ENCODE results near the gene KIAA0513. TPM values are rescaled to one million over a fixed set of nuclear protein-coding genes. Genes with fewer than 3 reads are reported as not detected.
A peak's percentile ranks its signal among the peaks of the same experiment; 100 is the strongest.

KIAA0513 gene
- total RNA-seq, 6 donors from 2014 or later = 21.6 to 77.5 (median 37.9) TPM

DNA sequence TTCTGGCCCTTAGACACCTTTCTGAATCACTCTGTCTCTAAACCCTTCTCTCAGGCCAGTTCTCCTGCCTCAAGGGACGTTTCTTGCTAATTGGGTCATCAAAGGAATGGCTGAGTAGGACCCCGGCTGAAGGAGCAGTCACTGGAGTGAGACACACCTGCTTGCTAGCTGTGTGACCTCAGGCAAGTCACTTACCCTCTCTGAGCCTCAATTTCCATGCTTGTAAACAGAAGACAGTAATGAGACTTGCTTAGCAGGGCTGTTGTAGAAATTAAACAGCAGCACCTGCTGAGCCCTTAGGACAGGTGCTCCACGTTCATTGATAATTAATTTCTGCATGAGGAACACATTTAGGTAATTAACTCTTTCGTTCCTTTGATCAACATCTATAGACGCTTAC lies 77.9 kb downstream of the KIAA0513 start:
- DNase-seq = no peak
- WGBS, 2 donors = 80 to 87% methylated on average over 5 of the region's 5 CpGs
- no peaks in the 10 kb centered on the region for H3K36me3 ChIP-seq
- H3K27me3 ChIP-seq = no peaks in the 10 kb centered on the region
- H3K4me1 ChIP-seq = peaks cover 0 to 10% (median 5%) of the 10 kb centered on the region in 4 donors
- H3K9me3 ChIP-seq = no peaks in the 10 kb centered on the region
- no peak for ATAC-seq (ENCODE audit: low FRiP score in 2 of 2)
- TF ChIP-seq POLR2AphosphoS5 (IDR thresholded peaks at IDR 0.05) (no peak), EP300 (IDR thresholded peaks at IDR 0.05) (no peak), POLR2A (IDR thresholded peaks at IDR 0.05) (no peak)
- TF ChIP-seq, protein P1, sequence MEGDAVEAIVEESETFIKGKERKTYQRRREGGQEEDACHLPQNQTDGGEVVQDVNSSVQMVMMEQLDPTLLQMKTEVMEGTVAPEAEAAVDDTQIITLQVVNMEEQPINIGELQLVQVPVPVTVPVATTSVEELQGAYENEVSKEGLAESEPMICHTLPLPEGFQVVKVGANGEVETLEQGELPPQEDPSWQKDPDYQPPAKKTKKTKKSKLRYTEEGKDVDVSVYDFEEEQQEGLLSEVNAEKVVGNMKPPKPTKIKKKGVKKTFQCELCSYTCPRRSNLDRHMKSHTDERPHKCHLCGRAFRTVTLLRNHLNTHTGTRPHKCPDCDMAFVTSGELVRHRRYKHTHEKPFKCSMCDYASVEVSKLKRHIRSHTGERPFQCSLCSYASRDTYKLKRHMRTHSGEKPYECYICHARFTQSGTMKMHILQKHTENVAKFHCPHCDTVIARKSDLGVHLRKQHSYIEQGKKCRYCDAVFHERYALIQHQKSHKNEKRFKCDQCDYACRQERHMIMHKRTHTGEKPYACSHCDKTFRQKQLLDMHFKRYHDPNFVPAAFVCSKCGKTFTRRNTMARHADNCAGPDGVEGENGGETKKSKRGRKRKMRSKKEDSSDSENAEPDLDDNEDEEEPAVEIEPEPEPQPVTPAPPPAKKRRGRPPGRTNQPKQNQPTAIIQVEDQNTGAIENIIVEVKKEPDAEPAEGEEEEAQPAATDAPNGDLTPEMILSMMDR (IDR thresholded peaks at IDR 0.05) = no peak
- H3K4me3 ChIP-seq = no peak overlapping the region
- H3K27ac ChIP-seq = no peak overlapping the region

DNA sequence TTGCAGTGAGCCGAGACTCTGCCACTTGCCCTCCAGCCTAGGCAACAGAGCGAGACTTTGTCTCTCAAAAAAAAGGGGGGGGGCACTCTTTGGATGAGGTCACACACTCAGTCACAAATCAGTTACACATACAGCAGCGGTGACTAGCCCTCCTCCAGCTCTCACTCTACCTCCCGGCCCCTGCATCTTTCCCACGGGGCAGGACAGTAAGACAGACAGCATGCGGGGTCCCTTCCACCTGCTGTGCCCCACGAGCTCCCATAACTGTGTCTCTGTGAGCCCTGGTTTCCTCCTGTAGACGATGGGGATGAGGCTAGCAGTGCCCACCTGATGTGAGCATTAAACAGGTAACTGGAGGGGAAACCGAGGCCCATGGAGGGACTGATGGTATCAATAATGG lies 79.5 kb downstream of the KIAA0513 start:
- TF ChIP-seq POLR2A (IDR thresholded peaks at IDR 0.05) (no peak), EP300 (IDR thresholded peaks at IDR 0.05) (no peak), POLR2AphosphoS5 (IDR thresholded peaks at IDR 0.05) (no peak)
- TF ChIP-seq, protein P1 (IDR thresholded peaks at IDR 0.05) = no peak
- no peaks in the 10 kb centered on the region for H3K9me3 ChIP-seq
- H3K27me3 ChIP-seq = no peaks in the 10 kb centered on the region
- no peak for ATAC-seq (ENCODE audit: low FRiP score in 2 of 2)
- H3K36me3 ChIP-seq = no peaks in the 10 kb centered on the region
- H3K4me1 ChIP-seq = peaks cover 0 to 10% (median 5%) of the 10 kb centered on the region in 4 donors
- no peak overlapping the region for H3K4me3 ChIP-seq
- no peak overlapping the region for H3K27ac ChIP-seq
- WGBS, 2 donors = 73 to 85% methylated on average over 3 to 9 of the region's 9 CpGs
- no peak for DNase-seq

DNA sequence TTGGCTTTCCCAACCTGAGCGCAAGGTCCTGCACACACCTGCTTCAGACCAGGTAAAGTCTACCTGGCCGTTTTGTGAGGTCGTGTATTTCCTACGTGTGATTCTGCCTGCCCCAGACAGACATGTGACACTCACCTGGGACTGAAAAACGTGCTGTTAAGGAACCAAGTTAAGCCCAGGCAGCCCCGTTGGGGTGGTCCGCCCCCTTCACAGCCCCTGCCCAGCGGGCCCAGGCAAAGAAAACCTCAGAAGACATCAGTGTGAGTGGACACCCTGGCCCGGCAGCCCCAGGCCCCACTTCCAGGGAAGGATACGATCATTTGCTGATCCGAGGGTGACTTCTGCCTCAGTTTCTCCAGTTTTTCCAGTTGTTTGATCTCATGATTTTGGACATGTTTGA lies 79.9 kb downstream of the KIAA0513 start:
- no peaks in the 10 kb centered on the region for H3K9me3 ChIP-seq
- H3K4me1 ChIP-seq = peaks cover 0 to 10% (median 5%) of the 10 kb centered on the region in 4 donors
- no peak overlapping the region for H3K4me3 ChIP-seq
- TF ChIP-seq POLR2AphosphoS5 (IDR thresholded peaks at IDR 0.05) (no peak), EP300 (IDR thresholded peaks at IDR 0.05) (no peak), POLR2A (IDR thresholded peaks at IDR 0.05) (no peak)
- TF ChIP-seq, protein P1 (IDR thresholded peaks at IDR 0.05) = no peak
- H3K27me3 ChIP-seq = no peaks in the 10 kb centered on the region
- H3K27ac ChIP-seq = no peak overlapping the region
- ATAC-seq (ENCODE audit: low FRiP score in 2 of 2) = no peak
- DNase-seq = no peak
- no peaks in the 10 kb centered on the region for H3K36me3 ChIP-seq
- 78 to 85% methylated on average over 7 to 11 of the region's 11 CpGs for WGBS, 2 donors

DNA sequence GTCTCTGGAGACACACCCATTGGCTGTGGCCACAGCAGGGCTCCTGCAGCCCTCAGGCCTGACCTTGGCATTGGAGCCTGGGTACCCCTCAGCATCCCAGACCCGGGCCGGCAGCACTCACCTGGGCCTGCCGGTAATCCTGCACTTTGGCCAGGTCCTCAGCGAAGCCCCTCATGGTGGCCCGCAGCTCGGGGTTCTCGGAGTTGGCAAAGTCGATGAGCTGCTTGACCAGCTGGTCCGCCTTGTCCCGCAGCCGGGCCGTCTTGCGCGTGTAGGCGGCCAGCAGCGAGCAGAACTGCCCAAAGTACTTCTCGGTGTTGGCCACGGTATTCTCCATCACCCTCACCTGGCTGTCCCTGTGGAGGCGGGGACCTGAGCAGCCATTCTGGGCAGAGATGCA lies 82.5 kb downstream of the KIAA0513 start:
- no peak overlapping the region for H3K27ac ChIP-seq
- peaks cover 2 to 9% (median 6%) of the 10 kb centered on the region in 4 donors for H3K4me1 ChIP-seq
- H3K27me3 ChIP-seq = no peaks in the 10 kb centered on the region
- no peak for ATAC-seq (ENCODE audit: low FRiP score in 2 of 2)
- TF ChIP-seq POLR2AphosphoS5 (IDR thresholded peaks at IDR 0.05) (no peak), POLR2A (IDR thresholded peaks at IDR 0.05) (no peak), EP300 (IDR thresholded peaks at IDR 0.05) (no peak)
- TF ChIP-seq, protein P1 (IDR thresholded peaks at IDR 0.05) = no peak
- H3K4me3 ChIP-seq = no peak overlapping the region
- H3K36me3 ChIP-seq = no peaks in the 10 kb centered on the region
- 98 to 100% methylated on average over 1 to 16 of the region's 19 CpGs for WGBS, 2 donors
- no peaks in the 10 kb centered on the region for H3K9me3 ChIP-seq
- DNase-seq = peak in 1 of 2 donors; percentile 71

DNA sequence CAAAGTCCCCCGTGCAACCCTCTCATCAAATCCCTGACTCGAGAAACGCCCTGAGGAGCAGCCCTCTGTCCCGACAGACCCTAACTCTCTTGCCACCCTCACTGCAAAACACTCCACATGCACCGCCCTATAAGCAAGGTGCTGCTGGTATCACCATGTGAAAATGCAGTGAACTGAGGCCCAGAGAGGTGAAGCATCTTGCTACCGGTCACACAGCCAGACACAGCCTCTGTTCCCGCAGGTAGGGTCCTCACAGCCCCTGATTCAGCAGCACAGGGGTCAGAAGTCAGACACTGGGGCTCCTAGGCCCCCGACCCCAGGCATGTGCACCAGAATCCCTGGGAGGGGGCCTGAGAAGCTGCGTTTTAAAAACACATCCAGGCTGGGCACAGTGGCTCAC lies 83.6 kb downstream of the KIAA0513 start:
- no peak for DNase-seq
- ATAC-seq (ENCODE audit: low FRiP score in 2 of 2) = no peak
- Histone ChIP-seq H3K27ac (no peak overlapping the region), H3K4me1 (peaks cover 5 to 11% (median 6%) of the 10 kb centered on the region in 4 donors), H3K27me3 (no peaks in the 10 kb centered on the region), H3K4me3 (no peak overlapping the region), H3K9me3 (no peaks in the 10 kb centered on the region), H3K36me3 (no peaks in the 10 kb centered on the region)
- 87 to 97% methylated on average over 7 to 9 of the region's 9 CpGs for WGBS, 2 donors
- TF ChIP-seq, protein P1 (IDR thresholded peaks at IDR 0.05) = no peak
- TF ChIP-seq EP300 (IDR thresholded peaks at IDR 0.05) (no peak), POLR2AphosphoS5 (IDR thresholded peaks at IDR 0.05) (no peak), POLR2A (IDR thresholded peaks at IDR 0.05) (no peak)
